Measurements from ENCODE around the gene KRTAP4-5.
"Not testable (repeated sequence)": the region's sequence is repeated elsewhere in the genome, so short reads cannot be mapped to it uniquely, and the experiment has no call there.

The KRTAP4-5 gene

GRCh38 chr17:41149652-41149985 is at the start of gene KRTAP4-5:
KRTAP4-5 (minus strand) TSS chr17:41149825; CDS start chr17:41149767, 58 bp downstream.
- DNase-seq (ENCODE audit: low read depth in 2 of 2), result no peak

GRCh38 chr17:41196068-41196467 is 46.4 kb upstream of the KRTAP4-5 start:
- DNase-seq (ENCODE audit: low read depth in 2 of 2), result no peak

GRCh38 chr17:41190328-41190727 is 40.7 kb upstream of the KRTAP4-5 start:
- no peak for DNase-seq (ENCODE audit: low read depth in 2 of 2)

GRCh38 chr17:41189837-41190318 is 40.3 kb upstream of the KRTAP4-5 start, which contains the start of gene KRTAP9-1:
KRTAP9-1 (plus strand) TSS chr17:41189887; CDS start chr17:41189887, 0 bp downstream.
- not testable (repeated sequence) for DNase-seq (ENCODE audit: low read depth in 2 of 2)

GRCh38 chr17:41186872-41187271 is 37.2 kb upstream of the KRTAP4-5 start:
- DNase-seq (ENCODE audit: low read depth in 2 of 2), result no peak

DNA sequence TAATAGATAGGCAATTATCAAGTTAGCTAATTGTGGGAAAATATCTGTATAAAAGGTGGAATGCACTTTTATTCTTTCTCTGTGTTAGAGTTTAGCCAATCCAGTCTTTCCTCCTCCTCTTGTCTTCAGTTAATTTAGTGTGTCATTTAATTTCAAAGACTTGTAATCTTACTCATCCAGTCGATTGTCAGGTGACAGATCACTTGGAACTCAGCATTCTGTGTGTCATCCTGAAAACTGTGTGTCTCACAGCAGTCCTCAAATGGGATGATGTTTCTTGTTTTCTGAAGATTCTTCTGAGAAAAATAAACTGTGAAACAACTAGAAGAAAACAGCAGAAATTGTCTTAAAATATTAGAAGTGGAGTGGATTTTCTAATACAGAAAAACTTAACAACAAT is 35.4 kb upstream of the KRTAP4-5 start:
- no peak for DNase-seq (ENCODE audit: low read depth in 2 of 2)

DNA sequence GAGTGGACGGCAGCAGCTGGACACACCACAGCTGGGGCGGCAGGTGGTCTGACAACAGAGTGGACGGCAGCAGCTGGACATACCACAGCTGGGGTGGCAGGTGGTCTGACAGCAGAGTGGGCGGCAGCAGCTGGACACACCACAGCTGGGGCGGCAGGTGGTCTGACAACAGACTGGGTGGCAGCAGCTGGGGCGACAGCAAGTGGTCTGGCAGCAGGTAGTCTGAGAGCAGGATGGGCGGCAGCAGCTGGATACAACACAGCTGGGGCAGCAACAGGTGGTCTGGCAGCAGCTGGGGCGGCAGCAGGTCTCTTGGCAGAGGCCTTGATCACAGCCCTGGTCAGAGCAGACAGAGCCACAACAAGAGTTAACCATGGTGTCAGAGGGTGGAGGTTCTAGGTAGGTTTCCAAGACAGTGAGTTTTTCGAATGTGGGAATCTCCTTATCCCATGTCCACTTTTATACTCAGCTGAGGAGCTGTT is 34.9 kb upstream of the KRTAP4-5 start, which contains the start of gene KRTAP4-1:
Gene KRTAP4-1, minus strand, starts transcription at position 432 of the 482 bp plus-strand sequence. Its CDS starts 57 bp downstream, at position 375.
- DNase-seq (ENCODE audit: low read depth in 2 of 2), result no peak

DNA sequence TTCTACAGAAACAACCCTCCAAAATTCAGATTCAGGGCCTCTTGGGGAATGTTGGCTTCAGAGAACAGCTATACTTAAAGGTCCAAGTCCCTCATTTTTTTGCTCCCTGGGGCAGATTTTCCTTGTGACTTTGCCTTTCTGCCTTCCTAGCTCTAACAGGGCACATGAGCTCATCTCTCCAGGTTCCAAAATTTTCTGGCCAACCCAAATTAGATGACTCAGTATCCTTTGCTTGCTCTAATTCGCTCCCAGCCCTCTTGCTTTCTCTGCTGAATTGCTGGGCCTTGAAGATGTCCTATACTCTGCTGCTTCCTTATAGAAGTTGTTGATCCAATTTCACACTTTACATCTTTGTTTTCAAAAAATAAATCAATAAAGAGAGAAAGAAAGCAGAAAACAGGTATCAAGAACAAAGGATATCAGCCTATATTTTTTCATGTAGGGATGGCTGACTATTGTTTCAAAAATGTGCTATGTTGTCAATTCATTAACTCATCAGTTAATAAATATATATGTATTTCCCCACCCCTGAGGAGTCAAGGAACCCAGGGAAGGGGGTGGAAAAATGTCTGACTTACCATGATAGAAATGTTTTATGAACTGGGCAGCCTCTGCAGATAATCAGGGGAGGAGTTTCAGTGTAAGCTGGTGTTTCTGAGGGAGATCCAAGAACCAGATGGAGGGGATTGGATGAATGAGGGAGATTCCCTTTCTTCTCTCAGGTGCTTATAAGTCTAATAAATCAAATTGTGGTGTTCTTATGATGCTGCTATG is 29.4 kb upstream of the KRTAP4-5 start:
- DNase-seq (ENCODE audit: low read depth in 2 of 2), result no peak

- DNase-seq (ENCODE audit: low read depth in 2 of 2), result no peak
Measured at GRCh38 chr17:41178341-41178740, 28.7 kb upstream of the KRTAP4-5 start.

DNA sequence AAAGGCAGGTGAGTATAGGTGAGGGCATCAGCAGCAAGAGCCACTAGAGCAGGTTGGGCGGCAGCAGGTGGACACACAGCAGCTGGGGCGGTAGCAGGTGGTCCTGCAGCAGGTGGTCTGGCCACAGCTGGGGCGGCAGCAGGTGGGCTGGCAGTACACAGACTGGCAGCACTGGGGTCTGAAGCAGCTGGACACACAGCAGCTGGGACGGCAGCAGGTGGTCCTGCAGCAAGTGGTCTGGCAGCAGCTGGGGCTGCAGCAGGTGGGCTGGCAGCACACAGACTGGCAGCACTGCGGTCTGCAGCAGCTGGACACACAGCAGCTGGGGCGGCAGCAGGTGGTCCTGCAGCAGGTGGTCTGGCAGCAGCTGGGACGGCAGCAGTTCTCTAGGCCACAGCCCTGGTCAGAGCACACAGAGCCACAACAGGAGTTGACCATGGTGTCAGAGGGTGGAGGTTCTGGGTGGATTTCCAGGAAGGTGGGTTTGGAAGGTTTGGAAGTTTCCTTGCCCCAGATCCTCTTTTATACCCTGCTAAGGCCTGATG is 28.2 kb upstream of the KRTAP4-5 start, which contains the start of gene KRTAP4-2:
Gene KRTAP4-2, minus strand, starts transcription at position 495 of the 545 bp plus-strand sequence. Its CDS starts 57 bp downstream, at position 438.
- no peak for DNase-seq (ENCODE audit: low read depth in 2 of 2)

DNA sequence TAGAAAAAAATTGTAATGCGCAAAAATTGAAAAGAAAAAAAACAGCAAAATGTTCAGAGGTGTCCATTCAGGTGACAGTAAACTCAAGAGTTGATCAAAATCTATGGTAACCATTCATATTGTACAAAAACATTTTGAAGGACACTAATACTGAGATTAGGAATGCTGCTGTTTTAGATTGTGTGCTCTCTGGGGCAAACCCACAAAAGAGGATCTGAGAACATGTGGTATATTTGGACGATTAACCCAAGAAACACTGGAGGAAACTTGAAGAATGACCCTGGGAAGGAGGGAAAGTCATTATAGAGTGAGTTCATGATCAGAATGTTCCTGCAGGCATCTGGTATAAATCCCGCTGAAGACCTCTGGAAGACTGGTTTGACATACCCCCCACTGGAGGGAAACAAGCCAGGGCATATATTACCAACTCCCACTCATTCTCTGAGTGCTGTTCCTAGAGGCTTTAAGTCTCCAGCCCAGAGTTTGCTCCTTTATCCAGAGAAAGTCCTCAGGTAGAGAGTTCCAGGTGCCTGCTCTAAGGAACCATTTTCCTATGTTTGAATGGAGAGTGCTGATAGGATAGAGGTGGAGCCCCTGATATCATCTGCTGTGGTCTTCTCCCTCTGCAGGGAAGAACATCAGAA is 27.2 kb upstream of the KRTAP4-5 start:
- DNase-seq (ENCODE audit: low read depth in 2 of 2), result no peak

DNA sequence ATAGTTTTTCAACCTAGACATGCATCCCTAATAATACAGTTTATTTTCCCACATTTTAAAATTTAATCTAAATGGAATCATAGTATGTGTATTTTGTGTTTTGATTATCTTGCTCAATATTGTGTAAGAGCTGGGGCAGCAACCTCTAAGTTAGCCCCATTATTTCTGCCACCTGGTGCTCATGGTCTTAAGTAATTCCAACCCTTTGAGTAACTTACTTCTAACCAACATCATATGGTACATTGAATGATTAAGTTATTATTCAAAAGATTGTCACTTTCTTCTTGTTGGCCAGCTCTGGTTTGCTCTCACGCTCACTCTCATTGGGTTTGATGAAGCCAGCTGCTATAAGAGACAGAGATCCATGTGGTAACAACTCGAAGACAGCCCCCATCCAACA is 22.3 kb upstream of the KRTAP4-5 start:
- no peak for DNase-seq (ENCODE audit: low read depth in 2 of 2)

DNA sequence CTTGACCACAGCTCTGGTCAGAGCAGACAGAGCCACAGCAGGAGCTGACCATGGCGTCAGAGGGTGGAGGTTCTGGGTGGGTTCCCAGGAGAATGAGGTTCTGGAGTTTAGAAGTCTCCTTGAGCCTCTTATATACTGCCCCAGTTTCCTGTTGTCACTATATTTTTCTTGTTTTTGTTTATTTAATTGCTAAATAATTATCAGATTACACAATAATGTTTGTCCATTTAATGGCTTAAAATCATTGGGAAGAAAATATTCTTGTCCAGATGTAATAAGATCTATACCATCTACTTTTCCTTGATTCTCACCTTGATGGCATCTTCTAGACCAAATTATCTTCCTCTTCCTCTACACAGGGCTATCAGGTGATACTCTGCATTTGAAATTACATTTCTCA is 18.5 kb upstream of the KRTAP4-5 start, which contains the start of gene KRTAP4-3:
Gene KRTAP4-3, minus strand, starts transcription at position 101 of the 400 bp plus-strand sequence. Its CDS starts 49 bp downstream, at position 52.
- DNase-seq (ENCODE audit: low read depth in 2 of 2), result no peak

DNA sequence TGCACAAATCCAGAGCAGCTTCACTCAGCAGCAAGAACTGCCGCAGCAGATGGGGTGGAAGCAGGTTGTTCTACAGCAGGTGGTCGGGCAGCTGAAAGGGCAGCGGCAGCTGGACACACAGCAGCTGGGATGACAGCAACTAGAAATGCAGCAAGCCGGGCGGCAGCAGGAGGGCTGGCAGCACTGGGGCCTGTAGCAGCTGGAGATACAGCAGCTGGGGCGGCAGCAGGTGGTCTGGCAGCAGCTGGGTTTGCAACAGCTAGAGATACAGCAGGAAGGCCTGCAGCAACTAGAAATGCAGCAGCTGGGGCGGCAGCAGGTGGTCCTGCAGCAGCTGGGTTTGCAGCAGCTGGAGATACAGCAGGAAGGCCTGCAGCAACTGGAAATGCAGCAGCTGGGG is 17.9 kb upstream of the KRTAP4-5 start:
- DNase-seq (ENCODE audit: low read depth in 2 of 2), result no peak

- DNase-seq (ENCODE audit: low read depth in 2 of 2), result no peak
Measured at GRCh38 chr17:41163828-41164227, 14.2 kb upstream of the KRTAP4-5 start.

- DNase-seq (ENCODE audit: low read depth in 2 of 2), result no peak
Measured at GRCh38 chr17:41160648-41161047, 11.0 kb upstream of the KRTAP4-5 start, which contains the start of gene KRTAP4-4. KRTAP4-4 (minus strand) TSS chr17:41160748; CDS start chr17:41160691, 57 bp downstream.

- DNase-seq (ENCODE audit: low read depth in 2 of 2), result not testable (repeated sequence)
Measured at GRCh38 chr17:41160190-41160589, 10.6 kb upstream of the KRTAP4-5 start.

DNA sequence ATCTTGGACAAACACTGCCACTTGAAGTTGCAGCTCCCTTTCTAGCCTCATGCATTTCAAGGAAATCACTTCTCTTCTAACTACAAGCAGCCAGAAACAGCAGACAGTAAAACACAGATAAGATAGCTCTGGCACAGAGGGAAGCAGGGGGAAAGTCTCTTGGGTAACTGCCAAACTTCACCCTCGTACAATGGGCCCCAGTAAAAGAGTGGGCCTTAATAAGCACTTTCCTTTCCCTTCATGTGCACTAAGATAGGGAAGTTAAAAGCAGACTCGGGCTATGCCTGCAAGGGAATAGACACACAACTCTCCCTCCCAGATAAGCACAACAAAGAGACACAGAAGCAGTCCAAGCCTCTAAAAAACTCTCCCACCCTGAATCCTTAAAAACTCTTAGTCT is 4.2 kb upstream of the KRTAP4-5 start:
- no peak for DNase-seq (ENCODE audit: low read depth in 2 of 2)

- no peak for DNase-seq (ENCODE audit: low read depth in 2 of 2)
Measured at GRCh38 chr17:41151525-41151924, 1.9 kb upstream of the KRTAP4-5 start.

DNA sequence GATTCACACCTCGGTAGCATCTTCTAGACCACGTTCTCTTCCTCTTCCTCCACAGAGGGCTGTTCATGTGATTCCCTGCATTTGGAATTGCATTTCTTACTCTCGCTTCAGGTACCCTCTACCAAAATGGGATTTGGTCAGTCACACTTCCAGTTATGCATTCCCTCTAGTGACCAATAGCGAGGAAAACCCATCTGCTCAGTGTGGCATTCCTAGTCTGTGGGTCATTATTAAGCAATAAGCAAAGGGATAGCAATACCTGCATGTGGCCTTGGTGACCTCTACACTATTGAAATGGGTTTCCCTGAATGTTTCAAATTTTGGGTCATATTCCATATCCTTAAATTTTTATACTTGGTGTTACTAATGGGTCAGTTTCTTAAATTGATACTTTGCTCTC is 401 bp upstream of the KRTAP4-5 start:
- DNase-seq (ENCODE audit: low read depth in 2 of 2), result no peak

GRCh38 chr17:41148971-41149651 is 514 bp downstream of the KRTAP4-5 start:
- not testable (repeated sequence) for DNase-seq (ENCODE audit: low read depth in 2 of 2)
